Lung (tissue), 12 donors: ENCODE data around the gene OR6A2. TPM values are rescaled to one million over a fixed set of nuclear protein-coding genes. Genes with fewer than 3 reads are reported as not detected.

Experiments used
- ATAC-seq: fragments of 200-7000 bp; cut with Tn5 transposase; one replicate; pipeline ENCODE4 v1.9.1; 2020; ENCODE audit warnings: moderate number of reproducible peaks; ENCODE audit not compliant: insufficient read depth, low FRiP score
- DNase-seq, 3 donors: peaks; one replicate each; pipeline ENCODE4 v3.0.0-alpha.2; 2013 to 2017
- H3K27ac ChIP-seq, 2 donors: one replicate each; pipeline ENCODE4 v1.5.1; 2013; ENCODE audit warnings: mild to moderate bottlenecking in 2 of 2, moderate library complexity in 2 of 2, control low read depth in 1 of 2, inconsistent platforms in 1 of 2, low read depth in 1 of 2, low read length in 1 of 2
- H3K27me3 ChIP-seq, 3 donors: one replicate each; pipeline ENCODE4 v1.5.1; 2013; ENCODE audit warnings: low read length in 2 of 3; ENCODE audit not compliant: control insufficient read depth in 3 of 3, insufficient read depth in 3 of 3
- H3K36me3 ChIP-seq, 4 donors: one replicate each; pipeline ENCODE4 v1.5.1; 2013; ENCODE audit warnings: low read length in 4 of 4, mild to moderate bottlenecking in 1 of 4, moderate library complexity in 1 of 4; ENCODE audit not compliant: control insufficient read depth in 4 of 4, insufficient read depth in 4 of 4
- H3K4me1 ChIP-seq, 5 donors: one replicate each; pipeline ENCODE4 v1.5.1; 2013; ENCODE audit warnings: low read length in 5 of 5, mild to moderate bottlenecking in 2 of 5, moderate library complexity in 1 of 5; ENCODE audit not compliant: control insufficient read depth in 5 of 5, insufficient read depth in 5 of 5
- H3K4me3 ChIP-seq: one replicate; pipeline ENCODE4 v1.5.1; 2013; ENCODE audit warnings: mild to moderate bottlenecking, control low read depth, moderate library complexity
- H3K9ac ChIP-seq, 2 donors: one replicate each; pipeline ENCODE4 v1.5.1; 2013; ENCODE audit warnings: low read length in 2 of 2, control low read depth in 1 of 2; ENCODE audit not compliant: insufficient read depth in 1 of 2
- H3K9me3 ChIP-seq, 4 donors: one replicate each; pipeline ENCODE4 v1.5.1; 2013; ENCODE audit warnings: low read length in 3 of 4, mild to moderate bottlenecking in 1 of 4, moderate library complexity in 1 of 4; ENCODE audit not compliant: control insufficient read depth in 4 of 4, insufficient read depth in 3 of 4
- CTCF ChIP-seq: IDR thresholded peaks from 2 replicates; pipeline ENCODE4 v1.5.1; 2012; ENCODE audit warnings: mild to moderate bottlenecking; ENCODE audit errors: control extremely low read depth, extremely low read depth
- WGBS, 2 donors: extraction: QIAGEN DNeasy Blood & Tissue Kit; methylation state at CpG; one replicate each; pipeline ENCODE4 v1.1.7; 2013; 5-methylcytosine and 5-hydroxymethylcytosine counted together
- polyA plus RNA-seq, 2 donors: library from polyadenylated mRNA; stranded (reverse); fragments of 200-250 nt; gene quantifications; one replicate each; pipeline ENCODE4 v1.2.1, GENCODE V29; 2013
- total RNA-seq, 2 donors: library from RNA; depleted of rRNA in 1 of 2; stranded (reverse); fragments of >200 nt in 1 of 2; gene quantifications; one replicate each; pipeline ENCODE4 v1.2.1, GENCODE V29; 2014 to 2021
- donor health status: control.
- donor health status: control.
- donor health status: Bipolar disorder and iron deficiency.
- donor health status: healthy.
- donor health status: DM: yes; HTN: yes; CAD: no.

OR6A2 gene
- total and polyA plus RNA-seq, 4 donors, result 0.21 to 0.23 TPM; not detected in 2

GRCh38 chr11:6742260-6742659 lies 57.2 kb downstream of the OR6A2 start:
- no peak for DNase-seq

More at GRCh38 chr11:6742260-6742659, 57.2 kb downstream of the OR6A2 start:
- TF ChIP-seq CTCF, result no peak
- no peaks in the 10 kb centered on the region for H3K27me3 ChIP-seq
- H3K4me3 ChIP-seq, result no peak overlapping the region
- peaks cover 0 to 5% (median 0%) of the 10 kb centered on the region in 5 donors for H3K4me1 ChIP-seq
- no peak for ATAC-seq
- WGBS, 2 donors, result 72 to 87% methylated on average over 7 of the region's 7 CpGs
- no peak overlapping the region for H3K27ac ChIP-seq
- H3K36me3 ChIP-seq, result no peaks in the 10 kb centered on the region
- H3K9ac ChIP-seq, result no peak overlapping the region
- no peaks in the 10 kb centered on the region for H3K9me3 ChIP-seq

Other genes with a start within 250 kb of the OR6A2 start
- 10 to 100 TPM; 15.0 to 19.1 TPM for gene RRP8, start 196.1 kb downstream of the OR6A2 start, total RNA-seq
- 10 to 100 TPM; 16.2 to 17.4 TPM for gene RRP8, start 196.1 kb downstream of the OR6A2 start, polyA plus RNA-seq
- gene ILK, start 195.9 kb downstream of the OR6A2 start, total RNA-seq, result 100 to 1,000 TPM; 134 to 147 TPM
- 100 to 1,000 TPM in 1 of 2 donors, 10 to 100 TPM in 1; 91.1 to 138 TPM for gene ILK, start 195.9 kb downstream of the OR6A2 start, polyA plus RNA-seq
- 100 to 1,000 TPM in 1 of 2 donors, 10 to 100 TPM in 1; 23.9 to 149 TPM for gene TAF10, start 187.5 kb downstream of the OR6A2 start, total RNA-seq
- 100 to 1,000 TPM; 108 to 126 TPM for gene TAF10, start 187.5 kb downstream of the OR6A2 start, polyA plus RNA-seq
- gene TPP1, start 180.3 kb downstream of the OR6A2 start, total RNA-seq, result 100 to 1,000 TPM; 124 to 150 TPM
- 100 to 1,000 TPM in 1 of 2 donors, 10 to 100 TPM in 1; 57.6 to 169 TPM for gene TPP1, start 180.3 kb downstream of the OR6A2 start, polyA plus RNA-seq
- 10 to 100 TPM; 14.9 to 39.9 TPM for gene DCHS1, start 143.9 kb downstream of the OR6A2 start, total RNA-seq
- 1 to 10 TPM; 6.0 to 8.2 TPM for gene DCHS1, start 143.9 kb downstream of the OR6A2 start, polyA plus RNA-seq
- 10 to 100 TPM; 28.2 to 43.2 TPM for gene MRPL17, start 116.3 kb downstream of the OR6A2 start, total RNA-seq
- 10 to 100 TPM; 48.6 to 81.4 TPM for gene MRPL17, start 116.3 kb downstream of the OR6A2 start, polyA plus RNA-seq
- under 1 TPM; 0.06 to 0.18 TPM for gene OR2AG2, start 27.7 kb downstream of the OR6A2 start, total RNA-seq
- gene OR2AG2, start 27.7 kb downstream of the OR6A2 start, polyA plus RNA-seq, result under 1 TPM in 1 of 2 donors, not detected in 1; 0.01 TPM
- gene OR2AG1, start 16.7 kb downstream of the OR6A2 start, total RNA-seq, result not detected
- not detected for gene OR2AG1, start 16.7 kb downstream of the OR6A2 start, polyA plus RNA-seq
- not detected for gene OR10A5, start 46.0 kb upstream of the OR6A2 start, total RNA-seq
- gene OR10A5, start 46.0 kb upstream of the OR6A2 start, polyA plus RNA-seq, result not detected
- not detected for gene OR10A2, start 63.4 kb upstream of the OR6A2 start, total RNA-seq
- not detected for gene OR10A2, start 63.4 kb upstream of the OR6A2 start, polyA plus RNA-seq
- not detected for gene OR10A4, start 76.9 kb upstream of the OR6A2 start, total RNA-seq
- not detected for gene OR10A4, start 76.9 kb upstream of the OR6A2 start, polyA plus RNA-seq
- gene OR2D2, start 92.8 kb upstream of the OR6A2 start, total RNA-seq, result under 1 TPM in 1 of 2 donors, not detected in 1; 0.25 TPM
- gene OR2D2, start 92.8 kb upstream of the OR6A2 start, polyA plus RNA-seq, result not detected
- gene OR2D3, start 121.3 kb upstream of the OR6A2 start, total RNA-seq, result not detected
- gene OR2D3, start 121.3 kb upstream of the OR6A2 start, polyA plus RNA-seq, result not detected
- 1 to 10 TPM; 1.2 to 3.9 TPM for gene ZNF215, start 126.7 kb upstream of the OR6A2 start, total RNA-seq
- under 1 TPM; 0.26 to 0.54 TPM for gene ZNF215, start 126.7 kb upstream of the OR6A2 start, polyA plus RNA-seq
- gene ZNF214, start 220.7 kb upstream of the OR6A2 start, total RNA-seq, result 10 to 100 TPM in 1 of 2 donors, 1 to 10 TPM in 1; 4.7 to 14.1 TPM
- 1 to 10 TPM in 1 of 2 donors, under 1 TPM in 1; 0.96 to 1.1 TPM for gene ZNF214, start 220.7 kb upstream of the OR6A2 start, polyA plus RNA-seq
- gene NLRP14, start 220.8 kb upstream of the OR6A2 start, total RNA-seq, result under 1 TPM; 0.15 to 0.31 TPM
- under 1 TPM in 1 of 2 donors, not detected in 1; 0.01 TPM for gene NLRP14, start 220.8 kb upstream of the OR6A2 start, polyA plus RNA-seq